ENCODE measurements around the gene HBA2. TPM values are rescaled to one million over a fixed set of nuclear protein-coding genes. Genes with fewer than 3 reads are reported as not detected.

HBA2 gene
- total and polyA plus RNA-seq, 9 of the 15 experiments (the other 6 are each of a cell fraction or from before 2014, with no cell fraction given), result 40.4 to 853 (median 286) TPM

GRCh38 chr16:144797-145252 is 27.9 kb upstream of the HBA2 start (continued):
- TF ChIP-seq ZNF274 (IDR thresholded peaks at IDR 0.05; ENCODE audit: borderline replicate concordance, low read depth, low read length) (no peak), HOMEZ (CRISPR knock-in tag; IDR thresholded peaks at IDR 0.05) (no peak), TCF15 (CRISPR knock-in tag; IDR thresholded peaks at IDR 0.05) (no peak), E2F1 (CRISPR knock-in tag; IDR thresholded peaks at IDR 0.05) (no peak), ZNF592 (IDR thresholded peaks at IDR 0.05) (peak; percentile 79), U2AF2 (optimal IDR thresholded peaks at IDR 0.05; ENCODE audit: low read depth, low read length) (no peak), MIER1 (IDR thresholded peaks at IDR 0.05; ENCODE audit: low read depth) (no peak), TFAP4 (CRISPR knock-in tag; IDR thresholded peaks at IDR 0.05; ENCODE audit: borderline replicate concordance) (no peak; the same call in 1 of the 2 replicates), ZKSCAN8 (CRISPR knock-in tag; IDR thresholded peaks at IDR 0.05) (peak; percentile 63; the same call in 1 of the 2 replicates), PCBP1 (IDR thresholded peaks at IDR 0.05; ENCODE audit: low read depth, low read length, poor library complexity, severe bottlenecking) (no peak), JUND (IDR thresholded peaks at IDR 0.05; ENCODE audit: borderline replicate concordance, low read depth, low read length) (peak; percentile 37; the same call in 1 of the 2 replicates), JUND (tag; IDR thresholded peaks at IDR 0.05; ENCODE audit: borderline replicate concordance, low read depth, low read length) (peak; percentile 74; the same call in 1 of the 3 replicates), ZNF507 (tag; conservative IDR thresholded peaks at IDR 0.05) (no peak), SNAPC5 (CRISPR knock-in tag; IDR thresholded peaks at IDR 0.05) (no peak), ZKSCAN1 (IDR thresholded peaks at IDR 0.05; ENCODE audit: low read depth, low read length) (no peak), MAFK (IDR thresholded peaks at IDR 0.05; ENCODE audit: low read length) (no peak), MTA3 (IDR thresholded peaks at IDR 0.05; ENCODE audit: borderline replicate concordance) (0 out of 2 replicates have a peak, but pooled peaks have one; percentile 29), ZBED1 (IDR thresholded peaks at IDR 0.05) (no peak), HDAC6 (IDR thresholded peaks at IDR 0.05; ENCODE audit: low read depth, low read length) (no peak), CTBP1 (IDR thresholded peaks at IDR 0.05; ENCODE audit: borderline replicate concordance) (peak; percentile 81; the same call in 1 of the 2 replicates)
